Dedifferentiated amniotic fluid mesenchymal stem cell (primary cell): Measurements from ENCODE around the gene NEMP2.

Experiments
- DNase-seq: peaks from one replicate; pipeline ENCODE4 v3.0.0-alpha.2; 2016; ENCODE audit errors: extremely low spot score

NEMP2 gene, protein sequence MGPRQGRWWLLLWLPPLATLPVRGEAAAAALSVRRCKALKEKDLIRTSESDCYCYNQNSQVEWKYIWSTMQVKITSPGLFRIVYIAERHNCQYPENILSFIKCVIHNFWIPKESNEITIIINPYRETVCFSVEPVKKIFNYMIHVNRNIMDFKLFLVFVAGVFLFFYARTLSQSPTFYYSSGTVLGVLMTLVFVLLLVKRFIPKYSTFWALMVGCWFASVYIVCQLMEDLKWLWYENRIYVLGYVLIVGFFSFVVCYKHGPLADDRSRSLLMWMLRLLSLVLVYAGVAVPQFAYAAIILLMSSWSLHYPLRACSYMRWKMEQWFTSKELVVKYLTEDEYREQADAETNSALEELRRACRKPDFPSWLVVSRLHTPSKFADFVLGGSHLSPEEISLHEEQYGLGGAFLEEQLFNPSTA

GRCh38 chr2:190534310-190535120, at the start of gene NEMP2:
TSS of gene NEMP2 (minus strand) at chr2:190534722. CDS start at chr2:190534655, 67 bp downstream.
- DNase-seq = peak; percentile 22

GRCh38 chr2:190583507-190584337, 49.2 kb upstream of the NEMP2 start:
- DNase-seq = no peak

DNA sequence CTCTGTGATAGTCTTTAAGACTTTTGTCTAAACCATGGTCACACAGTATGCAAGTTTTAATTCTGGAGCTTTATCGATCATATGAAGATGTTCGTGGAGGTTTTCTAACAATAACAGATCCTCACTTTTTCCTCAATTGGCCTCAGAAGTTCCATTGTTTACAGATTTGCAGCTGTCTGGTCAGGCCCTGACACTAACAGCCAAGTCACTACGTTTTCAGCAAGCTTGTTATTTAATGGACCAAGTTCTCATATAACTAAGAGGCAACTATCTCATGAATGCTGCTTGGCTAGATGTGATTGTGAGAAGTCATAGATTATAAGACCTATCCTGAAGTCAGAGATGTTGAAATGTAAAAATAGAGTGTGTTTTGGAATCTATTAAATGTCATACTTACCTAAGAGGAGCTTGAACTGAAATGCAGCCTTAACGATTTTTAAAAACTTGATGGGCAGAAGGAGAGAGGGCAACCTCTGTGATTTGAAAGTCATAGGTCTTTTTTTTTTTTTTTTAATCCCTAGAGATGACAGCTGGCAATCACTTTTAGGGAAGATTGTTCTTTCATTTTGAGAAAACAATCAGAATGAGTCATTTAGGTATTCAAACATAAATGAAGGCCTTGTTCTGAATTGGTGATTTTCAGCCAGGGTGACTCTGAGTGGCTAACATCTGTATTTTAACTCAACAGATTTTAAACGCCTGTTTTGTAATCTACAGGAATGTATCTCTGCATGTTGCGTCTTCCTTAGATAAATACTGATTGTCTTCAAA, 48.4 kb upstream of the NEMP2 start:
- DNase-seq = no peak

- DNase-seq = no peak
Measured at GRCh38 chr2:190582019-190582418, 47.5 kb upstream of the NEMP2 start.

GRCh38 chr2:190579915-190580846, 45.7 kb upstream of the NEMP2 start:
- no peak for DNase-seq

GRCh38 chr2:190579058-190579410, 44.5 kb upstream of the NEMP2 start:
- no peak for DNase-seq

DNA sequence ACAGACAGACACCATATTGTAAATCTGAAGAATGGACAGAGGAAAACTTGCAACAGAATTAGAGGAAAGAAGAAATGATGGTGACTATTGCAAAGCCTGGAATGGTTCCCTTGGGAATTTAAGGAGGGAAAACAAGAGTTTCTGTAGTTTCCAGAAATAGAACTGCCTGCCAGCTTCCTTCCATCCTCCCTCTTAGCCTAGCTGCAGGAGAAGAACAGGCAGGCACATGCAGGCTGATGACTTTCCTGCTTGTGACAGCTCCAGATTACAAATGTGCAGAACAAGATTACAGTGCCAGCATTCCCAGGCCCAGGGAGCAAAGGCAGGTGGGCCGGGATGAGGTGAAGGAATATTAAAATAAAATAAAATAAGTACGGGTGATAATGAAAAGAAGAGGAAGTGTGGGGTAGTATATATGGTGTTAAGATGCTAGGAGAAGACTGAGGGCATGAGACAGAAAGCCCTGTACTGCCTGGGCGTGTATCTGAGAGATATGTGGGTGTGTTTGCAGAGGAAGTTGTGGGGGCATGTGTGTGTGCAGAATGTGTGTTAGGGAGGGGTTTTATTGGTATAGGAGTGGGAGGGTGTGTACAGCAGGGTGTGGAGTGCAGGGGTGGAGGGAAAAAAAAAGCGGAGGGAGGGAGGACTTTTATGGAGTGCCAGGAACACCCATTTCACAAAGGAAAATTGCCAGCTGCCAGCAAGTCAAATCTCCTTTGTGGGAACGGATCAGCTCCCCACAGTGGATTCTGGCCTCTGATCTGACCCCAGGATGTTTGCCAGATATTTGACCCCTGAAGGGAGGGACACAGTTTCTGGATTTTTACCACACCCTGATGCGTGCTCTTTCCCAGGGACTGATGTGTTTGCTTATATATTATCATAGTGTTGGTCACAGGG, 43.9 kb upstream of the NEMP2 start:
- DNase-seq = peak; percentile 16

GRCh38 chr2:190576573-190576972, 42.1 kb upstream of the NEMP2 start:
- no peak for DNase-seq

- no peak for DNase-seq
Measured at GRCh38 chr2:190575263-190575662, 40.7 kb upstream of the NEMP2 start.

GRCh38 chr2:190574169-190574568, 39.6 kb upstream of the NEMP2 start:
- DNase-seq = no peak

GRCh38 chr2:190572246-190572645, 37.7 kb upstream of the NEMP2 start:
- DNase-seq = no peak

DNA sequence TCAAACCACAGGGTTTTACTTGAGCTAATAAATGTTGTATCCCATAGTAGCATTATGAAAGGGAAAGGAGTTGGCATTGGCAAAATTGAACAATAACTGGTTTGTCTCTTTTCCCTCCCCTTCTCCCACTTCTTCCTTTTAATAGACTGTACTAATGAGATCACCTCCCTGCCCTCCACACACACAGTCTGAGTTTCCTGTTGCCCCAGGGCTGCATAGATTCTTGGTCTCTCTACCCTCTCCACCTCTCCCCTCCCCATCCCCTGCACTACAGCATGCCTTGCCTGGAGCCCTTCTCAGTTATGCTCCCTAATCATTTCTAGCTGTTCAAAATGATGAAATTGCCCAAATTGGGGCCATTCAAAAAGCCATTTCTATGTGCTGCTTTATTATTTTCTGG, 37.2 kb upstream of the NEMP2 start:
- no peak for DNase-seq

DNA sequence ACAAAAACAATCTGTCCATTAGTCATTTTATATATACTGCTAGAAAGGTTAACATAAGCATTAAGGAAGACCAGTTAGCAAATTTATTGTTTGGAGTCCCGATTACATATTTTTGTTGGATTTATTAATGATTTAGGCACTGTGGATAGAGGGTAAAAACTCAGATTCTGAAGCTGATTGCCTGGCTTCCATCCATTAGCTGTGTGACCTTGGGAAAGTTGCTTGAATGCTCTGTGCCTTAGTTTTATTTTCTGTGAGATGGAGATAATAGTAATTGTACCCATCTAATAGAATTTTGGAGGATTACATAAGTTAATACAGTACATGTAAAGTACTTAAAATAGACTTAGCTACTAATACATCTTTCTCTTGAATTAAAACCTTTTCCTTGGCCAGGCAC, 36.3 kb upstream of the NEMP2 start:
- no peak for DNase-seq

- no peak for DNase-seq
Measured at GRCh38 chr2:190569994-190570755, 35.7 kb upstream of the NEMP2 start.

- no peak for DNase-seq
Measured at GRCh38 chr2:190564838-190565237, 30.3 kb upstream of the NEMP2 start.

DNA sequence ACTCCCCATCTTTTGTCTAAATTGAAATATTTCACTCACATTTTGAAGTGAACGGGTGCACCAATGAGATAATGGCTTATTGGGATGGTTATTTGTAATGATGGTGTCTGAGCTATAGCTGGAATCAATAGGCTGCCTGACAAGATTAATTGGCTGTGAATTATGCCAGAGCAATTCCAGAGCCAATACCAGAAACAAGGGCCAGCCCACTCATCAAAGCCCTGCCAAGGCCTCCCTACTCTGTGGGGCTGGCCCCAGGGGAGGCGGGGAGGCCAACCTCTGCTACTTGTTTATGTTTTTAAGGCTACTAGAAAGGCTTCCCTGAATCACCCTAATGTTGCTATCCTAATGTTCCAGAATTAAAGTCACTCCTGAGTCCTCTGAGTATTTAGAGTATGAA, 29.1 kb upstream of the NEMP2 start:
- no peak for DNase-seq

DNA sequence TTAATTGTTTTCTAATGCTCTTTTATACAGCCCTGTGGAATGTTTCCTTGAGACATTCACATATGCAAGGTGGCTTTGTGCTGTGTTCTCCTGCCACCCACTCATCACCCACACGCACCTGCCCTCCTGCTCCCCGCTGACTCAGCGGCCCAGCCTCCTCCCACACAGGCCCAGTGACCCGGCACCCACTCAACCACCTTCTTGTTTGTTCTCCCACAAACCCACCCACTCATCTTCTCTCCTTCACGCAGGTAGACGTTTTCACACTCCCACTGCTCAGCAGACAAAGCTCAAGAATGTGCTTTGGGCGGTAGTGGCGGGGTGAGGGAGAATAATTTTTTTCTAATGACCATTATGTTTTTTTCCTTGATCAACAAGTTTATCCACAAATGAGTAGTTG, 28.6 kb upstream of the NEMP2 start:
- DNase-seq = no peak

DNA sequence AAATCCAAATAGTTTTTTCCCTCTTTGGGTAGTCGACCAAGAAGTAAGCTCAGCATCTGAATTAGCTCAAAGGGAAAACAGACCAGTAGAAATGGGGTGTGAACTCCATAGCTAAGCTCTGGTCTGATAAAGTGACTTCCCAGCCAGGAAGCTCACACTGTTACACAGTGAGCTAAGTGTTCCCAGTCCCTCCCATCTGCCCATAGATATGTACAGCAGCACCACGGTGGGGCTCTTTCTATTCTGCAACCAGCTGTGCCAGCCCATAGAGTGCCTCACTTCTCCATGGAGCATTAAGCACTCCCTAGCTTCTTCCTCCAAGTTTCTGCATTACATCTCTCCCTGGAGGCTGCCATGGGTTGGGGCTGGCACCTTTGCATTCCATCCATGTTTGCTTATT, 27.6 kb upstream of the NEMP2 start:
- no peak for DNase-seq

- no peak for DNase-seq
Measured at GRCh38 chr2:190561094-190561493, 26.6 kb upstream of the NEMP2 start.
